ENCODE measurements around the gene ZSCAN25.

DNA sequence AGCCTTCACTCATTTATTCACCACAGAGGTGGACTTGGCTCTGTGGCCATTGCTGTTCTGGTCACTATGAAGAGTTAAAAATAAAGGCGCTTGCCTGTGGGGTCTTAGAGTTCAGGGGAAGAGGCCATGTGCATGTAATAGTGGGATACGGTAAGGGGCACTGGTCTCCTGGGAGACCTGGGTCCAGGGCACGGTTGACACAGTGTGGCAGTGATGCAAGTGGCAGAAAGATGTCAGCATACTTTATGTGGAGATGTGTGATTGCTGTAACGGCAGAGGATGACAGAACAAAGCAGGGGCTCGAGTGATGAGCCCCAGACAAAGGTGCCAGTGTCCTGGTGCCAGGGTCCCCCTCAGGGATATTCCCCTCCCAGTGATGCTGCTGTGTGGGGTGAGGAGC is 8.6 kb downstream of the ZSCAN25 start:
- TF ChIP-seq EZH2 (IDR thresholded peaks at IDR 0.05): no peak
- no peak for TF ChIP-seq POLR2AphosphoS5 (IDR thresholded peaks at IDR 0.05; ENCODE audit: borderline replicate concordance, low read depth, low read length)

Measured in SK-N-MC (cell line).